Hepatocyte (in vitro differentiated cells): ENCODE data around the gene CHST8. TPM values are rescaled to one million over a fixed set of nuclear protein-coding genes. Genes with fewer than 3 reads are reported as not detected.
"Not testable (repeated sequence)": the region's sequence is repeated elsewhere in the genome, so short reads cannot be mapped to it uniquely, and the experiment has no call there.

ENCODE experiments used
- DNase-seq: peaks from one replicate; pipeline ENCODE4 v3.0.0-alpha.2; 2016; ENCODE audit warnings: low spot score
- H2AFZ ChIP-seq: fragments of 200-600 bp; sonication (generic); 2 replicates; pipeline ENCODE4 v1.6.0; 2016; ENCODE audit warnings: antibody characterized with exemption, mild to moderate bottlenecking
- H3K27ac ChIP-seq: fragments of 200-600 bp; sonication (generic); 2 replicates; pipeline ENCODE4 v1.5.1; 2016; ENCODE audit warnings: mild to moderate bottlenecking
- H3K27me3 ChIP-seq: fragments of 200-600 bp; sonication (generic); 2 replicates; pipeline ENCODE4 v1.6.1; 2016
- H3K36me3 ChIP-seq: fragments of 200-600 bp; sonication (generic); replicated peaks from 2 replicates; pipeline ENCODE4 v1.5.1; 2016; ENCODE audit warnings: low read depth; ENCODE audit not compliant: insufficient read depth
- H3K4me1 ChIP-seq: fragments of 200-600 bp; sonication (generic); 2 replicates; pipeline ENCODE4 v1.5.1; 2016; ENCODE audit warnings: mild to moderate bottlenecking, moderate library complexity; ENCODE audit not compliant: insufficient read depth
- H3K4me2 ChIP-seq: fragments of 200-600 bp; sonication (generic); 2 replicates; pipeline ENCODE4 v1.6.0; 2016
- H3K4me3 ChIP-seq: fragments of 200-600 bp; sonication (generic); 2 replicates; pipeline ENCODE4 v1.5.1; 2016; ENCODE audit warnings: mild to moderate bottlenecking
- H3K79me2 ChIP-seq: fragments of 200-600 bp; sonication (generic); 2 replicates; pipeline ENCODE4 v1.6.0; 2017; ENCODE audit warnings: mild to moderate bottlenecking
- H3K9me2 ChIP-seq: fragments of 200-600 bp; sonication (generic); replicated peaks from 2 replicates; pipeline ENCODE4 v1.6.0; 2017; ENCODE audit warnings: mild to moderate bottlenecking; ENCODE audit not compliant: insufficient read depth
- H3K9me3 ChIP-seq: fragments of 200-600 bp; sonication (generic); 2 replicates; pipeline ENCODE4 v1.5.1; 2016; ENCODE audit warnings: low read depth, mild to moderate bottlenecking
- H4K20me1 ChIP-seq: fragments of 200-600 bp; sonication (generic); 2 replicates; pipeline ENCODE4 v1.6.0; 2016; ENCODE audit warnings: mild to moderate bottlenecking; ENCODE audit not compliant: insufficient read depth, poor library complexity, severe bottlenecking
- CTCF ChIP-seq: fragments of 200-600 bp; sonication (generic); IDR thresholded peaks from 2 replicates; pipeline ENCODE4 v1.5.1; 2016; ENCODE audit warnings: antibody characterized with exemption, mild to moderate bottlenecking; ENCODE audit not compliant: poor library complexity
- EZH2 ChIP-seq: fragments of 200-600 bp; sonication (generic); IDR thresholded peaks from 2 replicates; pipeline ENCODE4 v1.6.1; 2016; ENCODE audit warnings: antibody characterized with exemption, mild to moderate bottlenecking, borderline replicate concordance
- EZH2phosphoT487 ChIP-seq: fragments of 200-600 bp; sonication (generic); IDR thresholded peaks from one replicate; pipeline ENCODE4 v1.6.1; 2018; ENCODE audit warnings: antibody characterized with exemption, mild to moderate bottlenecking, low read depth, moderate library complexity; ENCODE audit not compliant: unreplicated experiment, severe bottlenecking
- WGBS: methylation state at CpG from one replicate; pipeline ENCODE4 v1.1.6; 2016; ENCODE audit warnings: low lambda C conversion rate; ENCODE audit errors: missing lambda C conversion rate; 5-methylcytosine and 5-hydroxymethylcytosine counted together
- polyA plus RNA-seq: library from polyadenylated mRNA; unstranded; fragments of >200 nt; fragmentation: Nextera tagmentation; extraction: Ambion mirVana; gene quantifications from 2 replicates; pipeline ENCODE4 v1.2.1, GENCODE V29; 2016
- total RNA-seq: library from RNA; depleted of rRNA; stranded (reverse); fragments of >200 nt; gene quantifications from 2 replicates; pipeline ENCODE4 v1.2.3, GENCODE V29; 2014

The CHST8 gene
- total and polyA plus RNA-seq, 2 experiments from 2014 or later = 0.07 to 0.89 TPM

DNA sequence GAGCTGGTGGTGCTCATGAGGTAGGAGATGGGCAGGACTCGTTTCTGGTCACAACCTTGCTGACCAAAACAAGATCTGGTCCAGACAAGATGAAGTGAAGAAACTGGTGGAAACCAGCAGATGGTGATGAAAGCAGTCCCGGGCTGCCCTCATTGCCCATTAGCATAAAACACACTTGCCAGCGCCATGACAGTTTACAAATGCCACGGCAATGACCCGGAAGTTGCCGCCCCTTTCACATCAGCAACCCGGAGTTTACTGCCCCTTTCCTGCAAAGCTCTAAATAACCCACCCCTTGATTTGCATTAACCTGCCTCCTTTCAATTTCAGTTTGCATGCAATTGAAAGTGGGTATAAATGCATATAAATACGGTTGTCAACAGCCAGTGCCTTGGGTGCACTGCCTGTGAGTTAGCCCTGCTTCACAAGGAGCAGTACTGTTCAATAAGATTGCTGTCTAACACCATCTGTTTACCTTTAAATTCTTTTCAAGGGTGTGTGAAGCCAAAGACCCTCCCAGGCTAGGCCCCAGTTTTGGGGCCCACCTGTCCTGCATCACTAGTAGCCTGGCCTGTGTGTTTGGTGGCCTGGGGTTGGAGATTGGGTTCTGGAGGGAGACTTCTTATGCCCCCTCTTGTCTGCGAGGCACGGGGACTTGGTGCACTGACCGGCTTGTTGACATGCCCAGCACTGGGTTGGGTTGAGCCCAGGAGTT lies 38.8 kb downstream of the CHST8 start:
- H3K4me2 ChIP-seq = no peak overlapping the region
- 82% methylated on average over 11 of the region's 11 CpGs for WGBS

DNA sequence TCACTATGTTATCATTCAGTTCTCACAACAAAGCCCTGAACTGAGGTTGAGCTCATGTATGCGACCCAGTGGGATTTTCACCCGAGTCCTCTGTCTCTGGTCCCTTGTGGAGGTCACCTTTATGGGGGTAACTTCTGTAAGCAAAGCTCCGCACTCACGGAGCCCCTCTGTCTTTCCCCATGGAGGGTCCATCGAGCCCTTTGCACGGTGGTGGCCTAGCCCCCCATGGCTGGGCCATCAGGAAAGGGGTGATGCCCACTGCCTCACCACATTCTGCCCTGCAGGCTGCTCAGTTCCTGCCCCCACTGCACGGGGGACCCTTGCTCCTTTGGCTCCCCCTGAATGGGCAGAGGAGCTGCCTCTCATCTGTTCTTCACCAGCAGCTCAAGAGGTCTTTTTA lies 39.6 kb downstream of the CHST8 start:
- DNase-seq = no peak
- Histone ChIP-seq H4K20me1 (no peaks in the 10 kb centered on the region), H3K79me2 (no peaks in the 10 kb centered on the region), H3K4me1 (no peaks in the 10 kb centered on the region), H3K4me2 (no peak overlapping the region), H3K9me3 (no peaks in the 10 kb centered on the region), H3K27me3 (peaks cover under 1% of the 10 kb centered on the region), H3K27ac (no peak overlapping the region), H3K36me3 (no peaks in the 10 kb centered on the region), H3K4me3 (no peak overlapping the region), H2AFZ (no peak overlapping the region), H3K9me2 (no peaks in the 10 kb centered on the region)
- WGBS = 87% methylated on average over 7 of the region's 7 CpGs
- TF ChIP-seq EZH2 (no peak), CTCF (no peak), EZH2phosphoT487 (no peak)

More for the DNA sequence above, 38.8 kb downstream of the CHST8 start:
- Histone ChIP-seq H4K20me1 (no peaks in the 10 kb centered on the region), H3K27me3 (peaks cover 4% of the 10 kb centered on the region), H3K9me2 (no peaks in the 10 kb centered on the region), H3K27ac (no peak overlapping the region), H3K79me2 (no peaks in the 10 kb centered on the region), H3K9me3 (no peaks in the 10 kb centered on the region), H2AFZ (no peak overlapping the region), H3K4me1 (no peaks in the 10 kb centered on the region), H3K4me3 (no peak overlapping the region), H3K36me3 (no peaks in the 10 kb centered on the region)
- TF ChIP-seq EZH2phosphoT487 (no peak), CTCF (no peak), EZH2 (no peak)
- no peak for DNase-seq

DNA sequence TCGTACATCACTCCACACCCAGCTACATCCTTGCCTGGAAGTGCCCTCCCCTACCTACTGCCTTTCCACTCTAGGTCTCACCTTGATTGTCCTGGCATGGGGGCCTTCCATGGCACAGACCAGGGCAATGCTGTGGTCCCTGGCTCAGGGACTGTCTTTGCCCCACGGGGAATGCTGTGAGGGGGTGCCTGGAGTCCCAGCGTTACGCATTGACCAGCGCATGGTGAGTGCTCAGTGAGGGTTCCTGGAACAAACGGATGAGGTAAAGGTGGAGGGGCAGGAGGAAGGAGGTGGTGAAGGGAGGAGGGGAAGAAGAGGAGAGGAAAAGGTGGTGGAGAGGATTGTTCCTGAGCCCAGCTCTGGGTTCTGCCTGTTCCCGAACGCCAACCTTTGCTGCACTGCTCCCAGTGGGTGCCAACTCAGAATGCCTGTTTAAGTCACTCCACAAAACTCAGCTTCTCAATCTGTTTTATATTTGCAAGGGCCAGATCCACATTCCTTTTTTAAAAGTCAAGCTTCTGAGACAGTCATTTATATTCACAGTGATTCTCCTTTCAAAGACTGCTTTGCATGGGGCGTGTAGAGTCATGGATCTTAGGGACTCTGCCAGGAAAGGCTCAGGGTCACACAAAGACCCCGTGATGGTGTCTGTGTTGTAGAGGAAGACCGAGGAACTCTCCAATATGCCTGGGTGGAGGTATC lies 40.8 kb downstream of the CHST8 start:
- Histone ChIP-seq H3K79me2 (no peaks in the 10 kb centered on the region), H4K20me1 (no peaks in the 10 kb centered on the region), H3K36me3 (no peaks in the 10 kb centered on the region), H3K27me3 (no peaks in the 10 kb centered on the region), H3K27ac (no peak overlapping the region), H3K9me3 (no peaks in the 10 kb centered on the region), H2AFZ (no peak overlapping the region), H3K4me1 (no peaks in the 10 kb centered on the region), H3K9me2 (no peaks in the 10 kb centered on the region), H3K4me3 (no peak overlapping the region), H3K4me2 (no peak overlapping the region)
- no peak for TF ChIP-seq EZH2
- TF ChIP-seq EZH2phosphoT487 = no peak
- TF ChIP-seq CTCF = no peak
- WGBS = 81% methylated on average over 11 of the region's 11 CpGs
- DNase-seq = no peak

DNA sequence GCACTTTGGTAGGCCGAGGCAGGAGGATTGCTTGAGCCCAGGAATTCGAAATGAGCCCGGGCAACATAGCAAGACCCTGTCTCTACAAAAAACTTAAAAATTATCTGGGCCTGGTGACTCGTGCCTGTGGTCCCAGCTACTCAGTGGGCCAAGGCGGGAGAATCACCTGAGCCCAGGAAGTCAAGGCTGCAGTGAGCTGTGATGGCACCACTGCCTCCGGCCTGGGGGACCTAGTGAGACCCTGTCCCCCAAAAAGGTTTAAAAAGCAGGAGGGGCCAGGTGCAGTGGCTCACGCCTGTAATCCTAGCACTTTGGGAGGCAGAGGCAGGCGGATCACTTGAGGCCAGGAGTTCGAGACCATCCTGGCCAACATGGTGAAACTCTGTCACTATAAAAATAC lies 41.6 kb downstream of the CHST8 start:
- H3K4me2 ChIP-seq, H2AFZ ChIP-seq, H3K27me3 ChIP-seq, H4K20me1 ChIP-seq, H3K4me1 ChIP-seq, H3K9me2 ChIP-seq, H3K36me3 ChIP-seq, H3K27ac ChIP-seq, DNase-seq, H3K9me3 ChIP-seq, H3K79me2 ChIP-seq, H3K4me3 ChIP-seq: not testable (repeated sequence)
- WGBS = 87% methylated on average over 9 of the region's 9 CpGs
